Esophagus squamous epithelium (tissue), 5 donors: ENCODE results near the gene ZNF385D. TPM values are rescaled to one million over a fixed set of nuclear protein-coding genes. Genes with fewer than 3 reads are reported as not detected.

Experiments
- DNase-seq: peaks from one replicate; lab custom pipeline; 2025; lab: John Stamatoyannopoulos, UW
- H3K27ac ChIP-seq, 4 donors: fragments of 200-600 bp; sonication (generic); one replicate each; pipeline ENCODE4 v1.5.1; 2016 to 2019; ENCODE audit warnings: mild to moderate bottlenecking in 1 of 4
- H3K27me3 ChIP-seq, 4 donors: fragments of 200-600 bp; sonication (generic); 1 replicate in 3 of 4; 2 replicates in 1 of 4; pipeline versions ENCODE4 v1.5.1 to v1.6.0; 2017 to 2021; ENCODE audit warnings: antibody characterized with exemption in 1 of 4
- H3K36me3 ChIP-seq, 3 donors: fragments of 200-600 bp; sonication (generic); one replicate each; pipeline ENCODE4 v1.5.1; 2016 to 2019
- H3K4me1 ChIP-seq, 3 donors: fragments of 200-600 bp; sonication (generic); one replicate each; pipeline ENCODE4 v1.5.1; 2017 to 2019
- H3K4me3 ChIP-seq, 4 donors: fragments of 200-600 bp; sonication (generic); 1 replicate in 3 of 4; 2 replicates in 1 of 4; pipeline ENCODE4 v1.5.1; 2016 to 2019; ENCODE audit warnings: mild to moderate bottlenecking in 2 of 4, moderate library complexity in 1 of 4
- H3K9me3 ChIP-seq, 3 donors: fragments of 200-600 bp; sonication (generic); one replicate each; pipeline ENCODE4 v1.5.1; 2016 to 2019
- CTCF ChIP-seq, 6 experiments: fragments of 450-650 bp in 4 of 6; fragments of 200-600 bp in 2 of 6; sonication (generic) in 2 of 6; IDR thresholded peaks; one replicate each; pipeline ENCODE4 v1.5.1; 2016 to 2019; ENCODE audit warnings: antibody characterized with exemption in 6 of 6, mild to moderate bottlenecking in 4 of 6, moderate library complexity in 4 of 6
- POLR2A ChIP-seq, 4 donors: fragments of 450-650 bp; IDR thresholded peaks; one replicate each; pipeline ENCODE4 v1.6.1; 2017; ENCODE audit warnings: antibody characterized with exemption in 4 of 4, mild to moderate bottlenecking in 4 of 4, moderate library complexity in 3 of 4
- WGBS, 2 donors: methylation state at CpG; one replicate each; pipeline ENCODE4 v1.1.5; 2018; 5-methylcytosine and 5-hydroxymethylcytosine counted together
- intact Hi-C: fragments of 100-400 bp; cut with DNase I; formaldehyde crosslinking; loops from one replicate; pipeline ENCODE4 v1.15.0; 2022
- total RNA-seq, 4 donors: library from RNA; depleted of rRNA; stranded (reverse); fragments of >200 nt; gene quantifications; one replicate each; pipeline ENCODE4 v1.1.0, GENCODE V29; 2016
- donor health status: DM: yes; HTN: yes; CAD: no.

ZNF385D gene
- total RNA-seq, 4 donors from 2014 or later = 0.04 to 3.4 (median 0.50) TPM

GRCh38 chr3:21524133-21524532 is 226.9 kb downstream of the ZNF385D start:
- Histone ChIP-seq H3K27ac (no peak overlapping the region), H3K9me3 (no peaks in the 10 kb centered on the region), H3K27me3 (no peaks in the 10 kb centered on the region), H3K4me3 (no peak overlapping the region), H3K4me1 (no peaks in the 10 kb centered on the region), H3K36me3 (no peaks in the 10 kb centered on the region)
- TF ChIP-seq POLR2A (IDR thresholded peaks at IDR 0.05) (no peak), CTCF (IDR thresholded peaks at IDR 0.05) (no peak)
- 42 to 66% methylated on average over 2 of the region's 2 CpGs for WGBS, 2 donors
- intact Hi-C loops = no loop called here
- no peak for DNase-seq

- DNase-seq = no peak
- no peaks in the 10 kb centered on the region for H3K27me3 ChIP-seq
These were observed 230.7 kb downstream of the ZNF385D start for GRCh38 chr3:21520106-21520963.

GRCh38 chr3:21517184-21517583 is 233.8 kb downstream of the ZNF385D start:
- DNase-seq = no peak
- WGBS, 2 donors = 76 to 85% methylated on average over 3 of the region's 3 CpGs
- intact Hi-C loops = no loop called here
- Histone ChIP-seq H3K27me3 (no peaks in the 10 kb centered on the region), H3K36me3 (no peaks in the 10 kb centered on the region), H3K4me3 (no peak overlapping the region), H3K4me1 (no peaks in the 10 kb centered on the region), H3K27ac (no peak overlapping the region), H3K9me3 (no peaks in the 10 kb centered on the region)
- TF ChIP-seq POLR2A (IDR thresholded peaks at IDR 0.05) (no peak), CTCF (IDR thresholded peaks at IDR 0.05) (no peak)

More at GRCh38 chr3:21520106-21520963, 230.7 kb downstream of the ZNF385D start:
- Histone ChIP-seq H3K36me3 (no peaks in the 10 kb centered on the region), H3K9me3 (no peaks in the 10 kb centered on the region), H3K27ac (no peak overlapping the region), H3K4me1 (no peaks in the 10 kb centered on the region), H3K4me3 (no peak overlapping the region)
- no peak for TF ChIP-seq CTCF (IDR thresholded peaks at IDR 0.05)
- TF ChIP-seq POLR2A (IDR thresholded peaks at IDR 0.05) = no peak
- intact Hi-C loops = no loop called here
- 33 to 44% methylated on average over 4 of the region's 4 CpGs for WGBS, 2 donors

GRCh38 chr3:21515417-21515816 is 235.6 kb downstream of the ZNF385D start:
- Histone ChIP-seq H3K27ac (no peak overlapping the region), H3K36me3 (no peaks in the 10 kb centered on the region), H3K4me1 (no peaks in the 10 kb centered on the region), H3K27me3 (no peaks in the 10 kb centered on the region), H3K9me3 (no peaks in the 10 kb centered on the region), H3K4me3 (no peak overlapping the region)
- 27 to 57% methylated on average over 1 of the region's 1 CpG for WGBS, 2 donors
- no peak for TF ChIP-seq POLR2A (IDR thresholded peaks at IDR 0.05)
- no peak for TF ChIP-seq CTCF (IDR thresholded peaks at IDR 0.05)
- intact Hi-C loops = no loop called here
- DNase-seq = no peak

GRCh38 chr3:21509731-21510470 is 241.1 kb downstream of the ZNF385D start:
- TF ChIP-seq POLR2A (IDR thresholded peaks at IDR 0.05) (no peak), CTCF (IDR thresholded peaks at IDR 0.05) (no peak)
- no peaks in the 10 kb centered on the region for H3K27me3 ChIP-seq
- H3K9me3 ChIP-seq = no peaks in the 10 kb centered on the region
- no peak overlapping the region for H3K27ac ChIP-seq
- no peaks in the 10 kb centered on the region for H3K36me3 ChIP-seq
- intact Hi-C loops = no loop called here
- DNase-seq = no peak
- H3K4me3 ChIP-seq = no peak overlapping the region
- 42 to 43% methylated on average over 5 of the region's 5 CpGs for WGBS, 2 donors
- no peaks in the 10 kb centered on the region for H3K4me1 ChIP-seq
